BLaER1 (cell line): ENCODE results near the gene TRIM25.

Experiments
- H3K27ac ChIP-seq: shearing (Covaris generic); formaldehyde crosslinking; 2 replicates; pipeline ENCODE4 v1.8.1; 2022
- H3K27me3 ChIP-seq: shearing (Covaris generic); formaldehyde crosslinking; 2 replicates; pipeline ENCODE4 v1.8.1; 2022
- H3K36me3 ChIP-seq: shearing (Covaris generic); formaldehyde crosslinking; 2 replicates; pipeline ENCODE4 v1.8.1; 2022
- H3K4me1 ChIP-seq: shearing (Covaris generic); formaldehyde crosslinking; 2 replicates; pipeline ENCODE4 v1.8.1; 2022
- H3K4me2 ChIP-seq: shearing (Covaris generic); formaldehyde crosslinking; 2 replicates; pipeline ENCODE4 v1.8.1; 2022
- H3K4me3 ChIP-seq: shearing (Covaris generic); formaldehyde crosslinking; 2 replicates; pipeline ENCODE4 v1.8.1; 2022
- H3K9ac ChIP-seq: shearing (Covaris generic); formaldehyde crosslinking; 2 replicates; pipeline ENCODE4 v1.8.1; 2022
- H3K9me3 ChIP-seq: shearing (Covaris generic); formaldehyde crosslinking; 2 replicates; pipeline ENCODE4 v1.8.1; 2022
- H4K20me1 ChIP-seq: shearing (Covaris generic); formaldehyde crosslinking; 2 replicates; pipeline ENCODE4 v1.8.1; 2022
- Cebpa-rat ChIP-seq: shearing (Covaris generic); IDR thresholded peaks from 2 replicates; pipeline ENCODE4 v1.8.1; 2022

TRIM25 gene

GRCh38 chr17:56896968-56897359 lies 16.9 kb downstream of the TRIM25 start:
- Histone ChIP-seq H3K9me3 (peaks cover 17% of the 10 kb centered on the region), H3K4me2 (no peak overlapping the region), H3K4me3 (no peak overlapping the region), H3K27ac (no peak overlapping the region), H3K4me1 (no peaks in the 10 kb centered on the region), H3K27me3 (no peaks in the 10 kb centered on the region), H3K36me3 (peaks cover 100% of the 10 kb centered on the region), H4K20me1 (peaks cover 83% of the 10 kb centered on the region), H3K9ac (no peak overlapping the region)
- no peak for TF ChIP-seq Cebpa-rat

- Histone ChIP-seq H3K9me3 (peaks cover 22% of the 10 kb centered on the region), H3K36me3 (peaks cover 100% of the 10 kb centered on the region), H3K4me2 (no peak overlapping the region), H3K4me3 (no peak overlapping the region), H3K4me1 (no peaks in the 10 kb centered on the region), H3K27ac (no peak overlapping the region), H3K27me3 (no peaks in the 10 kb centered on the region), H3K9ac (no peak overlapping the region), H4K20me1 (peaks cover 77% of the 10 kb centered on the region)
- TF ChIP-seq Cebpa-rat: no peak
Observed at GRCh38 chr17:56896217-56896967, 17.5 kb downstream of the TRIM25 start.

DNA sequence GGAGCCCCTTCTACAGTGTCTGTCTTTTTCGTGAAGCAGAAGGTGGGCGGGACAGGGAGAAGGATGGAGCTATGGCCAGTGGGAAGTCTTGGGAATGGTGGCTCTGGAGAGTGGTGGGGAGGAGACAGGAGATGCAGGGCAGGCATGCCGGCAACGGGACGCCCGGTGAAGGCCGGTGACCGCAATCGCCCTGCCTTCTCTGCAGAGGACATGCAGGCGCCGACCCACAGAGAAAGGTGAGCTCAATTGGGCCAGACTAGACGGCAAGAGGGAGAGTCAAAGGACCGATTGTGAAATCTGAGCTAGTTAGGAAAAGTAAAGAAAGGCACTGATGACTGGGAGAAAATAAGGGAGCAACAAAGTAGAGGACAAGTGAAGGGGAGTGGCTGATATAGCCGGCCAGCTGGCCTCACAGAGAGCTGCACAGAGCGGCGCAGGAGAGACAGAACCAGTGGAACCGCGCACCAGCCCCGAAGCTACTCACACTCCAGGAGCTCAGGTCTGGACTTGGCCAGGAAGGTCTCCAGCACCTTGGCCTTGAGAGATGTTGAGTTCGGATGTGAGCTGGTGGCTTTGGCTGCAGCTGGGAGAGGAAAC lies 18.9 kb downstream of the TRIM25 start:
- H3K4me3 ChIP-seq: no peak overlapping the region
- peaks cover 63% of the 10 kb centered on the region for H4K20me1 ChIP-seq
- TF ChIP-seq Cebpa-rat: no peak
- H3K4me2 ChIP-seq: no peak overlapping the region
- no peak overlapping the region for H3K27ac ChIP-seq
- peaks cover 37% of the 10 kb centered on the region for H3K9me3 ChIP-seq
- no peaks in the 10 kb centered on the region for H3K4me1 ChIP-seq
- H3K27me3 ChIP-seq: no peaks in the 10 kb centered on the region
- peaks cover 100% of the 10 kb centered on the region for H3K36me3 ChIP-seq
- H3K9ac ChIP-seq: no peak overlapping the region

DNA sequence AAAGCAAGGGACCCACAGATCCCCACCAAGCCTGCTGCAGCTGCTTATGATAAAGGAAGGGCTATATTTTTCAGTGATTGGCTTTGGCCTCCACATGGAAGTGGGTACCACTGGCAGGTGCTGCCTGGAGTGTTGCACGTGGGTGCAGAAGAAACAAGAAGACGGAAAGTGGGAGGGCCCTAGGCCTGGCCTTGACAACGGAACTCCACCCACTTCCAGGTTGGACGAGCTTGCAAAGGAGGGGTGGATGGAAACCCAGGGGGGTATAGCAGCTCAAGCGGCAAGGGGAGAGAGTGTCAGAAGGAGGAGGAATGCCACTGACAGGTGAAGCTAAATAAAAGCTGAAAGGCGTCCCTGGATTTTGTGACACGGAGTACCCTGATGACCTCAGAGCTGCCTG lies 20.3 kb downstream of the TRIM25 start:
- Histone ChIP-seq H3K36me3 (peaks cover 100% of the 10 kb centered on the region), H3K4me1 (no peaks in the 10 kb centered on the region), H3K4me3 (no peak overlapping the region), H3K9ac (no peak overlapping the region), H4K20me1 (peaks cover 49% of the 10 kb centered on the region), H3K9me3 (peaks cover 51% of the 10 kb centered on the region), H3K27me3 (no peaks in the 10 kb centered on the region), H3K4me2 (no peak overlapping the region), H3K27ac (no peak overlapping the region)
- no peak for TF ChIP-seq Cebpa-rat

DNA sequence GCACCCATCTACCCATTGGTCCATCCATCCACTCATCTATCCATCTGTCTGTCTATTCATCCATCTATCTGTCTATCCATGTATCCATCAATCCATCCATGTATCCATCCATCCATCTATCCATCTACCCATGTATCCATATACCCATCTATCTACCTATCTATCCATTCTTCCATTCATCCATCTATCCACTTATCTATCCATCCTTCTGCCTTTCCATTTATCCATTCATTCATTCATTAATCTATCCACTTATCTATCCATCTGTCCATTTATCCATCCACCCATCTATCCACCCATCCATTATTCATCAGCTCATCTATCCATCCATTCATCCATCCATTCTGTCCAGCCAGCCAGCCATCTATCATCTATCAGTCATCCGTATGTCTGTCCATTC lies 21.5 kb downstream of the TRIM25 start:
- peaks cover 37% of the 10 kb centered on the region for H4K20me1 ChIP-seq
- no peak overlapping the region for H3K9ac ChIP-seq
- TF ChIP-seq Cebpa-rat: no peak
- H3K27ac ChIP-seq: no peak overlapping the region
- no peak overlapping the region for H3K4me2 ChIP-seq
- peaks cover 100% of the 10 kb centered on the region for H3K36me3 ChIP-seq
- no peaks in the 10 kb centered on the region for H3K27me3 ChIP-seq
- H3K9me3 ChIP-seq: peaks cover 63% of the 10 kb centered on the region
- H3K4me1 ChIP-seq: no peaks in the 10 kb centered on the region
- no peak overlapping the region for H3K4me3 ChIP-seq

DNA sequence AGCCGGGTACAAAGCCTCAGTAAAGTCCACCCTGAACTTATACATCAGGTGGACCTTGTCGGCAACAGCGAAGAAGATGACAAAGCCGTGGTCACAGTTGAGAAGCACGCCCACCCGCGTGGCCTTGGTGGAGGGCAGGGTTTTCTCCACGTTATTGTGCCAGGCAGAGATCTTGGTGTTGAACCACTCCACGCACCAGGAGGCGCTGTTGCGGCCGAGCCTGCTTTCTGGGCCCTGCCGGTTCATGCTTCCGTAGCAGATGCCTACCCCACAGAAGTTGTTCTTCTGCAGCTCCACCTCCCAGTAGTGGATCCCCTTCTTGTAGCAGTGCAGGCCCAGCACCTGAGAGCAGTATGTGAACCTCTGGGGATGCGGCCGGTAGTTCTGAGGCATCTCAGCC lies 22.1 kb downstream of the TRIM25 start:
- Histone ChIP-seq H3K9ac (no peak overlapping the region), H3K9me3 (peaks cover 63% of the 10 kb centered on the region), H3K4me2 (no peak overlapping the region), H3K4me1 (no peaks in the 10 kb centered on the region), H4K20me1 (peaks cover 31% of the 10 kb centered on the region), H3K27ac (no peak overlapping the region), H3K27me3 (no peaks in the 10 kb centered on the region), H3K36me3 (peaks cover 100% of the 10 kb centered on the region), H3K4me3 (no peak overlapping the region)
- no peak for TF ChIP-seq Cebpa-rat

DNA sequence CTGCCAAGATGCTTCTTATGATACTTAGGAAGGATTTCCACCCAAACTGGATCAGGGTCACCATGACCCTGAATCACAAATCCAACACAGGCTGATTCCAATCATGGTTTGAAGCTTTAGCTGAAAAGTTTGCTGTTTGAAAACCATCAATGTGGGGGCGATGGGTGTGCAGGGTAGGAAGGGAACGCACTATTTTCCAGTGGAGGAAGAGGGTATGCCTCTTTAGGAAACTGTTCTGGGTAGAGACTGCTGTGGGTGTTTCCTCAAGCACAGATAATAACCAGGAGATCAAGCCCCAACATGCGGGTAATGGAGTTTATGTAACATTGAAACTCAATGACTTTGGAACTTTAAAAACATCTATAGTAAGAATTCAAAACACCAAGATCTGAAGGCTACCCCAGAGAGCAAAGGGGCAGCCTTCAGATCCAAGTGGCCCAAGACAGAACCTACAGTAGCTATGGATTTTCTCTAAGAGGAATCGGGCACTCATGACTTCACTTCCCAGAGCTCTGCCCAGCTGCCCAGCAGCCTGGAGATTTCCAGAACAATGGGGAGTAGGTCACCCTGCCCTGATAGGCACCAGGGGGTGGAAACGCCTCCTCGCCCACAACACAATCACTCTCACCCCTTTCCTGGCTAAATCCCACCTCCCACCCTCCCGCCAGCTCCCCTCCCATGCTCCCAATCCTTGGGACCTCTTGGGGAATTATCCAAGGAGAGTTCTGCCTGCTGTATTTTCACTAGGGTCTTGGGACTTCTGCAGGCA lies 22.8 kb downstream of the TRIM25 start:
- peaks cover 63% of the 10 kb centered on the region for H3K9me3 ChIP-seq
- H3K4me1 ChIP-seq: no peaks in the 10 kb centered on the region
- H4K20me1 ChIP-seq: peaks cover 24% of the 10 kb centered on the region
- no peak overlapping the region for H3K27ac ChIP-seq
- peaks cover 100% of the 10 kb centered on the region for H3K36me3 ChIP-seq
- H3K4me3 ChIP-seq: no peak overlapping the region
- H3K9ac ChIP-seq: no peak overlapping the region
- no peak overlapping the region for H3K4me2 ChIP-seq
- no peak for TF ChIP-seq Cebpa-rat
- no peaks in the 10 kb centered on the region for H3K27me3 ChIP-seq

GRCh38 chr17:56890390-56890789 lies 23.5 kb downstream of the TRIM25 start:
- TF ChIP-seq Cebpa-rat: no peak
- Histone ChIP-seq H3K27me3 (no peaks in the 10 kb centered on the region), H3K36me3 (peaks cover 97% of the 10 kb centered on the region), H4K20me1 (peaks cover 20% of the 10 kb centered on the region), H3K4me2 (no peak overlapping the region), H3K9ac (no peak overlapping the region), H3K4me1 (no peaks in the 10 kb centered on the region), H3K9me3 (peaks cover 63% of the 10 kb centered on the region), H3K4me3 (no peak overlapping the region), H3K27ac (no peak overlapping the region)

GRCh38 chr17:56887552-56888467 lies 26.0 kb downstream of the TRIM25 start:
- Histone ChIP-seq H3K9me3 (peaks cover 54% of the 10 kb centered on the region), H3K4me2 (no peak overlapping the region), H3K27me3 (no peaks in the 10 kb centered on the region), H3K4me3 (no peak overlapping the region), H3K27ac (no peak overlapping the region), H3K36me3 (peaks cover 78% of the 10 kb centered on the region), H4K20me1 (peaks cover under 1% of the 10 kb centered on the region; the same call in 1 of the 2 replicates), H3K9ac (no peak overlapping the region), H3K4me1 (no peaks in the 10 kb centered on the region)
- TF ChIP-seq Cebpa-rat: no peak
